Endothelial cell of umbilical vein (primary cell): ENCODE measurements around the gene KLK2.

ENCODE experiments used
- EZH2 ChIP-seq: IDR thresholded peaks from 2 replicates; pipeline ENCODE4 v1.6.1; 2012; ENCODE audit warnings: borderline replicate concordance, low read depth, mild to moderate bottlenecking, moderate library complexity, low read length, inconsistent platforms; ENCODE audit not compliant: severe bottlenecking
- POLR2AphosphoS5 ChIP-seq: IDR thresholded peaks from 2 replicates; pipeline ENCODE4 v1.6.1; 2012; ENCODE audit warnings: low read depth, mild to moderate bottlenecking, control low read depth, low read length, moderate library complexity; ENCODE audit not compliant: insufficient read depth
- TF ChIP-seq, protein P1 (sequence below), 2 donors: IDR thresholded peaks; 1 replicate in 1 of 2; 2 replicates in 1 of 2; pipeline ENCODE4 v1.5.1; 2011; ENCODE audit warnings: low read length in 2 of 2, mild to moderate bottlenecking in 2 of 2, moderate library complexity in 2 of 2, control low read depth in 1 of 2, inconsistent platforms in 1 of 2, low read depth in 1 of 2; ENCODE audit not compliant: insufficient read depth in 1 of 2; ENCODE audit errors: extremely low read depth in 1 of 2

DNA sequence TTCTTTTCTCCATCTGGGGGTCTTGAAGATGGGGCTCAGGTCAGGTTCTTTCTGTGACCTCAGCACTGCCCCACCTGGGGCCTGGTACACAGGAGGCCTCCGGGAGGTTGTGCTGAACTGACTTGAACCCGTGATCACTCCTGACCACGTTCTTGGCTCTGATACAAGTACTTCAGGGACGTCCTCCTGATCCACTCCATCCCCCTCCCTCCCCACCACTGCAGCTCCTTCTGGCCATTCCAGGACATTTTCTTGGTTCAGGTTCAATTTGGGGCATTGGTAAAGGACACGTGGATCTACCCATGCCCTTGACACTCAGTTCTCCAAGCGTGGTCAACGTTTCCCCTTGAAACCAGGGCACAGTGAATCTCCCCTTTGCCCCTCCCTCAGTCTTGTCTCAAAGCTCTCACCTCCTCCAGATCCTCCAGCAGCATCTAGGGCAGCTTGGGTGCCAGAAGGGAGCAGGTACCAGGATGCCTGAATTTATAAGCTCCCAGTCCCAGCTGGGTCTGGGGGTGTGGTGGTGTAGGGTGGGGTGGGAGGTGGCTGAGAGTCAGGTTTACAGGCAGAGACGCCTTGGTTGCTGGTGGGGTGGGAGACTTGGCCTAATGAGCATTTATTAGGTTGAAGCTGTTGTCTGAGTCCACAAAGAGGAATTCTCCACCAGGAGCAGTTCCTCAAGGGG is 40.0 kb upstream of the KLK2 start, which contains the start of gene KLK15:
- TF ChIP-seq, protein P1, sequence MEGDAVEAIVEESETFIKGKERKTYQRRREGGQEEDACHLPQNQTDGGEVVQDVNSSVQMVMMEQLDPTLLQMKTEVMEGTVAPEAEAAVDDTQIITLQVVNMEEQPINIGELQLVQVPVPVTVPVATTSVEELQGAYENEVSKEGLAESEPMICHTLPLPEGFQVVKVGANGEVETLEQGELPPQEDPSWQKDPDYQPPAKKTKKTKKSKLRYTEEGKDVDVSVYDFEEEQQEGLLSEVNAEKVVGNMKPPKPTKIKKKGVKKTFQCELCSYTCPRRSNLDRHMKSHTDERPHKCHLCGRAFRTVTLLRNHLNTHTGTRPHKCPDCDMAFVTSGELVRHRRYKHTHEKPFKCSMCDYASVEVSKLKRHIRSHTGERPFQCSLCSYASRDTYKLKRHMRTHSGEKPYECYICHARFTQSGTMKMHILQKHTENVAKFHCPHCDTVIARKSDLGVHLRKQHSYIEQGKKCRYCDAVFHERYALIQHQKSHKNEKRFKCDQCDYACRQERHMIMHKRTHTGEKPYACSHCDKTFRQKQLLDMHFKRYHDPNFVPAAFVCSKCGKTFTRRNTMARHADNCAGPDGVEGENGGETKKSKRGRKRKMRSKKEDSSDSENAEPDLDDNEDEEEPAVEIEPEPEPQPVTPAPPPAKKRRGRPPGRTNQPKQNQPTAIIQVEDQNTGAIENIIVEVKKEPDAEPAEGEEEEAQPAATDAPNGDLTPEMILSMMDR (IDR thresholded peaks at IDR 0.05; ENCODE audit: extremely low read depth in 1 of 2, insufficient read depth in 1 of 2, low read depth in 1 of 2, low read length in 2 of 2) = no peak
- TF ChIP-seq EZH2 = no peak
- no peak for TF ChIP-seq POLR2AphosphoS5
